Measurements from ENCODE around the gene RNF135. TPM values are rescaled to one million over a fixed set of nuclear protein-coding genes. Genes with fewer than 3 reads are reported as not detected.
"Not testable (repeated sequence)": the region's sequence is repeated elsewhere in the genome, so short reads cannot be mapped to it uniquely, and the experiment has no call there.

The RNF135 gene
- total RNA-seq, 1 donor from 2014 or later: 25.3 TPM

DNA sequence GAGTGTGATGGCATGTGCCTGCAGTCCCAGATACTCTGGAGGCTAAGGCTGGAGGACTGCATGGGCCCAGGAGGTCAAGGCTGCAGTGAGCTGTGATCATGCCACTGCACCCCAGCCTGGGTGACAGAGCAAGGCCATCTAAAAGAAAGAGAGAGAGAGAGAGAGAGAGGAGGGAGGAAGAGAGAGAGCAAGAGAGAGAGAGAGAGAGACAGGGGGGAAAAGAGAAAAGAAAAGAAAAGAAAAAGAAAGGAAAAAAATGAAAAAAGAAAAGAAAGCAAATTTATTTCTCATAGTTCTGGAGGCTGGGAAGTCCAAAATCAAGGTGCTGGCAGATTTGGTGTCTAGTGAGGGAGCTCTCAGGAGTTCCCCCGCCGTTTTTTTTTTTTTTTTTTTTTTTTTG is 33.3 kb downstream of the RNF135 start:
- peaks cover 35% of the 10 kb centered on the region for H3K36me3 ChIP-seq
- intact Hi-C loops (cut with DNase I): no loop called here
- TF ChIP-seq, protein P1, sequence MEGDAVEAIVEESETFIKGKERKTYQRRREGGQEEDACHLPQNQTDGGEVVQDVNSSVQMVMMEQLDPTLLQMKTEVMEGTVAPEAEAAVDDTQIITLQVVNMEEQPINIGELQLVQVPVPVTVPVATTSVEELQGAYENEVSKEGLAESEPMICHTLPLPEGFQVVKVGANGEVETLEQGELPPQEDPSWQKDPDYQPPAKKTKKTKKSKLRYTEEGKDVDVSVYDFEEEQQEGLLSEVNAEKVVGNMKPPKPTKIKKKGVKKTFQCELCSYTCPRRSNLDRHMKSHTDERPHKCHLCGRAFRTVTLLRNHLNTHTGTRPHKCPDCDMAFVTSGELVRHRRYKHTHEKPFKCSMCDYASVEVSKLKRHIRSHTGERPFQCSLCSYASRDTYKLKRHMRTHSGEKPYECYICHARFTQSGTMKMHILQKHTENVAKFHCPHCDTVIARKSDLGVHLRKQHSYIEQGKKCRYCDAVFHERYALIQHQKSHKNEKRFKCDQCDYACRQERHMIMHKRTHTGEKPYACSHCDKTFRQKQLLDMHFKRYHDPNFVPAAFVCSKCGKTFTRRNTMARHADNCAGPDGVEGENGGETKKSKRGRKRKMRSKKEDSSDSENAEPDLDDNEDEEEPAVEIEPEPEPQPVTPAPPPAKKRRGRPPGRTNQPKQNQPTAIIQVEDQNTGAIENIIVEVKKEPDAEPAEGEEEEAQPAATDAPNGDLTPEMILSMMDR (IDR thresholded peaks at IDR 0.05): no peak

DNA sequence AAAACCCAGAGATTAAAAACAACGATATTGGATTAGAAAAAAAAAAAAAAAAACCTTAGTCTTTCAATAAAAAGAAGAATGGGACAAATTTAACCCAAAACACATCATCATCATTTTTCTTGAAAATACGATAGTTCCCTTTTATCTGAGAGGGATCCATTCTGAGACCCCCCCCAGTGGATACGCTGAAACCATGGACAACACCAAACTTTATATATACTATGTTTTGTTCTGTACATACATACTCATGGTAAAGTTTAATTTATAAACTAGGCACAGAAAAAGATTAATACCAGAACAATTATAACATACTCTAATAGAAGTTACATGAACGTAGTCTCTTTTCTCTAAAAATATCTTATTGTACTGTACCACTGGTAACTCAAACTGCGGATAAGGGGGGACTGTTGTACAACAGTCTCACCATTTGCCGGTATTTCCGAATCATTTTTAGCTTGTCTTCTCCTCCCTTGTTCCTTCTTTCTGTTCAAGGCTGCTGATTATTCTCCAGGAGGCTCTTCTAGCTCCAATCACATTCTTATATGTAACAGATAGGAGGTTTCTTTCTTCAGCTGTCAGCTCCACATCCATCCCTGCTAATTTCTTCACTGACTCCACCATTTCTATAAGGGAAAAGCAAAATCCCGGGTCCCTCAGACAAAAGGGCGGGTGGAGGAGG is 37.0 kb downstream of the RNF135 start:
- H3K9me3 ChIP-seq: no peaks in the 10 kb centered on the region
- peak overlapping the region; percentile 83 for H3K27ac ChIP-seq
- H3K4me1 ChIP-seq: peaks cover 3% of the 10 kb centered on the region
- no peak for DNase-seq
- intact Hi-C loops (cut with DNase I): no loop called here
- peaks cover 2% of the 10 kb centered on the region for H3K36me3 ChIP-seq
- no peak for ATAC-seq
- TF ChIP-seq, protein P1 (IDR thresholded peaks at IDR 0.05): no peak
- H3K4me3 ChIP-seq: peak overlapping the region; percentile 66
- no peaks in the 10 kb centered on the region for H3K27me3 ChIP-seq

More for the DNA sequence above, 33.3 kb downstream of the RNF135 start:
- Histone ChIP-seq H3K9me3 (no peaks in the 10 kb centered on the region), H3K4me1 (peaks cover 3% of the 10 kb centered on the region), H3K27ac (no peak overlapping the region), H3K27me3 (no peaks in the 10 kb centered on the region), H3K4me3 (no peak overlapping the region)
- ATAC-seq: no peak
- DNase-seq: no peak

DNA sequence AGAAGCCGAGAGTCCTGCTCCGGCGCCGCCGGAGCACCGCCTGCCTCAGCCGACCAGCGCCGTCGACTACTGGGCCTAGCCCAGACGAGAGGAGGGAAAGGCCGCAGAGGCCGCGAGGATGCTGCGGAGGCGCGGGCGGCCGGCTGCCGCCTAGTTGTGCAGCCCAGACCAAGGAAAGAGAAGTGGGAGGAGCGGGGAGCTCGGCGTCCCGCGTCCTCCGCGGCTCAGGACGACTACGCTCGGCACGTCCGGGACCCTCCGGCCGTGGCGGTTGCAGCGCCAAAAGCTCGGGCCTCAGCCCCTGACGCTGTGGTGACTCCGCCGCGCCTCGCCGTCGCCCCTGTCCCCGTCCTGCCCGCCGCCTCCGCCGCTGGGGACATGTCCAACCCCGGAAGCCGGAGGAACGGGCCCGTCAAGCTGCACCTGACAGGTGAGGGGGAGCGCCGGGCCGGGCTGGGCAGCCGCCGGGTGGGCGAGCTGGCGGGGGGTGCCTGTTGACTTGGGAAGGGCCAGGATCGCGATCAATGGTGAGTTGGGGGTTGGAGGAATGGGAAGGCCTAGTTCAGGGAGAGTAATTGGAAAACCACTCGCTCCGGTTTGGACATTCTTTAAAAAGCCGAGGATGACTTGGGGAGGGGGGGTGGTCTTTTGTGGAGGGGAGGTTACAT is 37.7 kb downstream of the RNF135 start:
- peak overlapping the region; percentile 83 for H3K27ac ChIP-seq

DNA sequence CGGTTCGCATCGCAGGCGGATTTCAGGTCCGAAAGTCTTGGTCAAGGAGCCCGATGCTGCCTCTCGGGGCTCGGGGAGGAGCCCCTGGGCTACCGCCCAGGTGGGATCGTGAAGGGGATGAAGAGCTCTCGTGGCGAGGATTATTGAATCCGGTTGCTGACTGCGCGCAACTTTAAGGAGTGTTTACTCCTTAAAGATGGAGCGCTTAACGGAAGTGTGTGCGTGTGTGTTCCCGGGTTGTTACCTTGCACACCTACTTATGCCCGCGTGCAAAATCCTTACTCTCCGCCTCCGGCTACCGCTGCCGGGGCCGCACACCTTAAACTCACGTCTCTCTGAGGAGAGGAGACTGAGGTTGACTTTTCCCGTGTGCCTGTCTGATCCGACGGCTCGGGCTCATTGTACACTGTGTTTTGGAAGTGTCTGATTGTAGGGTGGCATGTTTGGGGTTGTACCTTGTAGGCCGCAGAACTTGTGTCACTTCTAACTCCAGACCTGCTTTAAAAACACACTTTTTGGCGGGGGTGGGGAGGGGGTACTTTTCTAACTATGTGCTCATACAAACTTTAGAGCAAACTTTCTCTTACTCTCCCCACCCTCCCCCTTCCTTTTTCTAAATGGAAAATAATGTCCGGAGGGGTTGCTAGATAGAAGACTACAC is 38.3 kb downstream of the RNF135 start:
- peak; percentile 47 for ATAC-seq
- intact Hi-C loops (cut with DNase I): not testable (repeated sequence)

More for the DNA sequence above, 37.7 kb downstream of the RNF135 start:
- intact Hi-C loops (cut with DNase I): no loop called here
- TF ChIP-seq, protein P1 (IDR thresholded peaks at IDR 0.05): no peak
- no peaks in the 10 kb centered on the region for H3K36me3 ChIP-seq
- peak overlapping the region; percentile 66 for H3K4me3 ChIP-seq
- no peaks in the 10 kb centered on the region for H3K27me3 ChIP-seq
- ATAC-seq (peak; percentile 93), DNase-seq (peak; percentile 88)
- H3K4me1 ChIP-seq: peaks cover 3% of the 10 kb centered on the region
- H3K9me3 ChIP-seq: no peaks in the 10 kb centered on the region

DNA sequence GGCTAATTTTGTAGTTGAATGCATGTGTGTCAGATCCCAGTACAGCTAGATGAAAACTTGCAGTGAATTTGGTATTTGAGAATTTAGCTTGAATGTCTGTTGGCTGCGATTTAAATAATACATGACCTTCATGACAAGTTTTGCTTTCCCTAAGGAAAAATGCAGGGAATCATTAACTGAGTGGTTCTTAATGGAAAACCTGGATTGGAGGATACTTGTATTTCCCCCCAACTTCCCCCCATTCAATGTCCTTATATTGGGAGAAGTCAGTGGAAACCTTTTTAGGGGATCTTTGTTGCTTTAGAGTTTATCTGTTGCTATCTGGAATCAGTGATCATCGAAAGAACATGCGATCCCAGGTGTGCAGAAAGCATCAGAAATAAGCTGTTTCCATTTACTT is 39.2 kb downstream of the RNF135 start:
- H3K4me3 ChIP-seq, DNase-seq, ATAC-seq, H3K4me1 ChIP-seq, H3K27ac ChIP-seq, H3K36me3 ChIP-seq, H3K9me3 ChIP-seq, H3K27me3 ChIP-seq: not testable (repeated sequence)
- intact Hi-C loops (cut with DNase I): loop anchor here (10.0 kb wide), 1 partner anchor 205 kb away; no protein-coding TSS in a partner anchor

More for the DNA sequence above, 38.3 kb downstream of the RNF135 start:
- H3K4me1 ChIP-seq, H3K9me3 ChIP-seq, H3K27me3 ChIP-seq, H3K36me3 ChIP-seq: not testable (repeated sequence)
- Histone ChIP-seq H3K27ac (peak overlapping the region; percentile 83), H3K4me3 (peak overlapping the region; percentile 66)
- DNase-seq: peak; percentile 66

DNA sequence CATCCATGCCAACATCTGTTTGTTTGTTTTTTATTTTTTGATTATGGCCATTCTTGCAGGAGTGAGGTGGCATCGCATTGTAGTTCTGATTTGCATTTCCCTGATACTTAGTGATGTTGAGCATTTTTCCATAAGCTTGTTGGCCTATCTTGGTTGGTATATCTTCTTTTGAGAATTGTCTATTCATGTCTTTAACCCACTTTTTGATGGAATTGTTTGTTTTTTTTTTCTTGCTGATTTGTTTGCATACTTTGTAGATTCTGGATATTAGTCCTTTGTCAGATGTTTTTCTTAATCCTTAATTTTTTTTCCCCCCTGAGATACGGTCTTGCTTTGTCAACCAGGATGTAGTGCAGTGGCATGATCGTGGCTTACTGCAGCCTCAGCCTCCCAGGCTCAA is 43.0 kb downstream of the RNF135 start:
- H3K9me3 ChIP-seq: no peaks in the 10 kb centered on the region
- no peaks in the 10 kb centered on the region for H3K36me3 ChIP-seq
- no peaks in the 10 kb centered on the region for H3K27me3 ChIP-seq
- ATAC-seq (no peak), DNase-seq (no peak)
- intact Hi-C loops (cut with DNase I): loop anchor here (10.0 kb wide), 1 partner anchor 201 kb away; no protein-coding TSS in a partner anchor
- H3K4me3 ChIP-seq: no peak overlapping the region
- H3K4me1 ChIP-seq: no peaks in the 10 kb centered on the region
- no peak overlapping the region for H3K27ac ChIP-seq
- TF ChIP-seq, protein P1 (IDR thresholded peaks at IDR 0.05): no peak

Measured in upper lobe of right lung (tissue), 1 donor.